Lower leg skin (tissue), 4 donors: Measurements from ENCODE around the gene FOXO6. TPM values are rescaled to one million over a fixed set of nuclear protein-coding genes. Genes with fewer than 3 reads are reported as not detected.

Source experiments
- DNase-seq, 2 donors: peaks; one replicate each; pipeline ENCODE4 v3.0.0-alpha.2; 2019; ENCODE audit warnings: low spot score in 2 of 2
- H3K4me3 ChIP-seq: fragments of 200-600 bp; sonication (generic); 2 replicates; pipeline ENCODE4 v1.5.1; 2017; ENCODE audit warnings: mild to moderate bottlenecking, low read depth; ENCODE audit not compliant: poor library complexity, severe bottlenecking
- CTCF ChIP-seq, 3 donors: fragments of 450-650 bp; IDR thresholded peaks; one replicate each; pipeline ENCODE4 v1.5.1; 2016; ENCODE audit warnings: antibody characterized with exemption in 3 of 3, mild to moderate bottlenecking in 3 of 3, moderate library complexity in 2 of 3
- POLR2A ChIP-seq, 2 donors: fragments of 450-650 bp; IDR thresholded peaks; one replicate each; pipeline ENCODE4 v1.6.1; 2016 to 2017; ENCODE audit warnings: antibody characterized with exemption in 2 of 2, mild to moderate bottlenecking in 1 of 2, moderate library complexity in 1 of 2
- WGBS, 2 donors: methylation state at CpG; one replicate each; pipeline ENCODE4 v1.1.5; 2018; 5-methylcytosine and 5-hydroxymethylcytosine counted together
- intact Hi-C: fragments of 100-400 bp; cut with DNase I; formaldehyde crosslinking; loops from one replicate; pipeline ENCODE4 v1.15.0; 2023; ENCODE audit warnings: low total_unique reads
- total RNA-seq, 4 donors: library from RNA; depleted of rRNA; stranded (reverse); fragments of >200 nt; gene quantifications; one replicate each; pipeline ENCODE4 v1.1.0, GENCODE V29; 2016

FOXO6 gene
- total RNA-seq, 4 donors from 2014 or later = 0.15 to 3.5 (median 1.5) TPM

- 72 to 78% methylated on average over 7 of the region's 7 CpGs for WGBS, 2 donors
- H3K4me3 ChIP-seq = no peak overlapping the region
- DNase-seq = no peak
- intact Hi-C loops = no loop called here
- TF ChIP-seq CTCF (IDR thresholded peaks at IDR 0.05) = no peak
- TF ChIP-seq POLR2A (IDR thresholded peaks at IDR 0.05) = no peak
Observed at GRCh38 chr1:41328001-41328615, 33.1 kb upstream of the FOXO6 start.

GRCh38 chr1:41328780-41329640 lies 32.2 kb upstream of the FOXO6 start:
- H3K4me3 ChIP-seq = no peak overlapping the region
- no peak for DNase-seq
- 85 to 86% methylated on average over 6 of the region's 6 CpGs for WGBS, 2 donors
- no peak for TF ChIP-seq CTCF (IDR thresholded peaks at IDR 0.05)
- no peak for TF ChIP-seq POLR2A (IDR thresholded peaks at IDR 0.05)
- intact Hi-C loops = no loop called here

DNA sequence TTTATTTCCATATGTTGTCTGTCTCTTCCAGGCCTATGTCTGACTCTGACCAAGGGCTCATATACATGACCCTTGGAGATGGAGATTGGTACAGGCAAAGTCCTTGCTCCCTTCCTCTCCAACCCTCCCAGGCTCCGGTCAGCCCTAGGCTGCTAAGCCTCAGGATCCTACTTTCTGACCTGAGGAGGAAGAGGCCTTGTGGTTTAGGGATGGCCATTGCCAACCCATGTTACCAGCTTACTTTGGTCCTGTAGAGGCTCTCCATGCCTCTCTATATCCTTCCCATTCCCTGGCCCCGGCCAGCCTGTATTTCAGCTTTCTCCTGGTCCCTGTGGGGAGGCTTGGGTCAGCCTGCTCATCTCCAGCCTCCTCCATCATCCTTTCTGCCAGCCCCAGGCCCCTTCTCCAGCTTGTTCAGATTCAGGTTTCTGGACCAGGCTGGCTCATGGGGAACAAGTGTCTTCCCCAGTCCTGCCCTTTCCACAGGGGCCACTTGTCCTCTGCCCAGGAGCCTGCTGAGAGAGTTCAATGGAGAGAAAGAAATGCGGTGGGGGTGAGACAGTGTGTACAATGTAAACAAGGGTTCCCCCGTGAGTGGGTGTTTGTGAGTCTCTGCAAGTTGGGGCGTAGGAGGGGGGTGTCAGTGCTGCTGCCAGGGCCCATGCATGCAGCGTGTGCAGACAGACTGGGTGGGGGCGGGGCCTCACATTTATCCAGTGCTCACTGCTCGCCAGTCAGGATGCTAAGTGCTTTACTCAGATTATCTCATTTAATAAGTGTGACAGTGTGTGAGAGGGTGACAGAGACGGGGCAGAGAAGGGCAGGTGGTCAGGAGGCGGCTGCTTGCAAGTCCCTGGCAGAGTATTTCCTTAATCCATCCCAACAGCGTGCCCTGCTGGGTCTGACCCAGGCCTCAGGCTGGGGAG lies 31.3 kb upstream of the FOXO6 start:
- intact Hi-C loops = no loop called here
- WGBS, 2 donors = 87 to 90% methylated on average over 11 of the region's 11 CpGs
- DNase-seq = peak in 1 of 2 donors; percentile 8
- no peak overlapping the region for H3K4me3 ChIP-seq
- no peak for TF ChIP-seq CTCF (IDR thresholded peaks at IDR 0.05)
- no peak for TF ChIP-seq POLR2A (IDR thresholded peaks at IDR 0.05)

DNA sequence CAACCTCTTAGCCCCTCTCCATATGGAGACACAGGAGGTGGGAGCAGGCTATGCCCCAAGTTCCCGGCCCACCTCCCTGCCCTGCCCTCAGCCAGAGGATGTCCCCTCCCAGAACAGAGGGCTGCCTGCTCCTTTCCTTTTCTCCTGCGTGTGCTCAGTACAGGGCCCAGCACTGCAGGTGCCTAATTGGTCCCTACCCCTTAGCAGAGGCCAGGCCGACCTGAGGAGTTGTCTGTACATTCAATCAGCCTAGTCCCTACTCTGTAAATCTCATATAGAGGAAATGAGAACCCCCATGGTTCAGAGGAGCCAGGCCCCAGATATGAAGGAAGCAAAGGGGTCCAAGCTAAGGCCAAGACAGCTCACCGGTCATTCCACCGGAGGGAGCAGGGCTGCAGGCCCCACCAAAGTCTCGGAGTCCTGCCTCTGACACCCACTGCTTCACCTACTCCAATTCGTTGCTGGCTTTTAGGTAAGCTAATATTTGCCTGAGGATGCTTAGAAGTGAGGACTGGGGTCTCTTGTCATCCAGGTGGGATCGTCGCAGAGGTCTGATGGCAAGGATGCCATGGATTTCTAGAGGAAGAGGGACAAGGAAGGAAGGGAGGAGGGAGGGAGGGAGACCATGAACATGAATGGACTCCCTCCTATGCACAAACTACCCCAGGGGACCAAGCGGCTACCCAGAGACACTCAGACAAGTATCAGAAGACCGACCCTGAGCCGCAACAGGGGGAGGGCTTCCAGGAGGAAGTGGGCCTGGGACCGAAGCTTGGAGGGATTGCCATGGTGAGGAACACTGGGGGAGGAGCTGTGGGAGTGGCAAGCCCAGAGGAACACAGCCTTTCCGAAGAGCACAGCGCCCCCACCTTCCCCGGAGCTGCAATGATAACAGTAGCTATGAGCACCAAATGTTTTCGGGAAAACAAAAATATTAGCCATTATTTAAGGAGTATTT lies 30.4 kb upstream of the FOXO6 start:
- DNase-seq = peak in 1 of 2 donors; percentile 9
- WGBS, 2 donors = 75 to 78% methylated on average over 17 of the region's 17 CpGs

More for the DNA sequence above, 30.4 kb upstream of the FOXO6 start:
- no peak overlapping the region for H3K4me3 ChIP-seq
- TF ChIP-seq POLR2A (IDR thresholded peaks at IDR 0.05) (no peak), CTCF (IDR thresholded peaks at IDR 0.05) (no peak)
- intact Hi-C loops = no loop called here
